Measurements from ENCODE around the gene PLEKHA5.

GRCh38 chr12:19260135-19260534, 130.6 kb downstream of the PLEKHA5 start:
- TF ChIP-seq CTCF (IDR thresholded peaks at IDR 0.05) (no peak), POLR2AphosphoS5 (IDR thresholded peaks at IDR 0.05) (no peak)
